ENCODE measurements around the gene NPAS3. TPM values are rescaled to one million over a fixed set of nuclear protein-coding genes. Genes with fewer than 3 reads are reported as not detected.

The NPAS3 gene
- total and polyA plus RNA-seq, 4 donors: 0.07 to 0.09 (median 0.08) TPM; not detected in 1

DNA sequence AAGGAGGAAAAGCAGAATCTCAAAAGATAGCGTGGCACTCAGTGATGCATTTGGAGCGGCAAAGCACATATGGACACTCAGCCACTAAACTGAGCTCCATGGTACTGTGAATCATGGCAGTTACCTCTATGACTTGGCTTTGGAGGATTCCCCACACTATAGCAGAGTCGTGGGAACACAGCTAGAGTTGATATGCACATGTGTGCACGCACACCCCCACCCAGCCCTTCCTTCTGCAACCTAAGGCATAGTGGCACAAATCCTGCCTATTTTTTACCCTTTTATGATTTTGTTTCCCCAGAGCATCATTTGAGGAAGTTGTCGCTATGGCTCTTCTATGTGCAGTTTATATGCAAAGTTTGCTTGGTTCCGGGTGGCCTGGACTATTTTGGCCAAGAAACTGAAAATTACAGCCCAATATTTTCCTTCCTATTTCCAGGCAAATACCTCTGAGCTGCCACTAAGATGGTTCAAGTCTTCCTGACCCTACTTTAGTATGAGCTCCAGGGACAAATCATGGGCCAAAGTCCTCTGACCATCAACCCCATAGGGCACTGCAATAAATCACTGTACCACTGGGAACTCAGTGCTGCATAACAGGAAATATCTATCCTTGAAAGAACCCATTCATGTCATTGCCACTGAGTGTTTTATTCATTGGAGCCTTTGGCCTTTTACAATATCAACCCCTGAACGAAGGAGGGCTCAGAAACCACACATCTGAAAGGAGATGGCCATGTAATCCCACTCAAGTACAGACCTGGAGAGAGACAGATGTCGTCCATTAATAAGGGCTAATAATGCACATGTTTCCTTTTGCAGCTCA lies 834.7 kb downstream of the NPAS3 start (continued):
- no peak for TF ChIP-seq SP1 (IDR thresholded peaks at IDR 0.05)
- TF ChIP-seq, protein P1, sequence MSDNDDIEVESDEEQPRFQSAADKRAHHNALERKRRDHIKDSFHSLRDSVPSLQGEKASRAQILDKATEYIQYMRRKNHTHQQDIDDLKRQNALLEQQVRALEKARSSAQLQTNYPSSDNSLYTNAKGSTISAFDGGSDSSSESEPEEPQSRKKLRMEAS (IDR thresholded peaks at IDR 0.05): no peak

GRCh38 chr14:33774161-33774560 lies 835.5 kb downstream of the NPAS3 start:
- DNase-seq (ENCODE audit: low spot score): no peak
- Histone ChIP-seq H3K27ac (ENCODE audit: low read depth in 1 of 2, low read length in 2 of 2) (no peak overlapping the region), H3K4me1 (ENCODE audit: control insufficient read depth in 4 of 4, insufficient read depth in 4 of 4, low read length in 3 of 4) (no peaks in the 10 kb centered on the region), H3K9ac (ENCODE audit: low read depth in 1 of 2, low read length in 2 of 2) (no peak overlapping the region), H3K27me3 (ENCODE audit: control insufficient read depth in 4 of 4, insufficient read depth in 4 of 4, low read length in 3 of 4) (no peaks in the 10 kb centered on the region), H3K9me3 (ENCODE audit: control insufficient read depth in 4 of 4, low read length in 3 of 4) (no peaks in the 10 kb centered on the region), H3K36me3 (ENCODE audit: control insufficient read depth in 4 of 4, insufficient read depth in 3 of 4, low read depth in 1 of 4, low read length in 3 of 4) (no peaks in the 10 kb centered on the region), H3K4me3 (ENCODE audit: low read depth in 1 of 3, low read length in 3 of 3) (no peak overlapping the region)
- TF ChIP-seq RXRA (IDR thresholded peaks at IDR 0.05) (no peak), GABPA (IDR thresholded peaks at IDR 0.05 in 1 of 2, conservative IDR thresholded peaks at IDR 0.05 in 1 of 2) (no peak), FOXA1 (IDR thresholded peaks at IDR 0.05) (no peak), SP1 (IDR thresholded peaks at IDR 0.05) (no peak), HNF4G (IDR thresholded peaks at IDR 0.05) (no peak), ZBTB33 (IDR thresholded peaks at IDR 0.05) (no peak), YY1 (IDR thresholded peaks at IDR 0.05) (no peak), HNF4A (conservative IDR thresholded peaks at IDR 0.05) (no peak), JUND (IDR thresholded peaks at IDR 0.05) (no peak), FOXA2 (IDR thresholded peaks at IDR 0.05) (no peak), NR2F2 (IDR thresholded peaks at IDR 0.05) (no peak)
- TF ChIP-seq, protein P1 (IDR thresholded peaks at IDR 0.05): no peak
- TF ChIP-seq, protein P2, sequence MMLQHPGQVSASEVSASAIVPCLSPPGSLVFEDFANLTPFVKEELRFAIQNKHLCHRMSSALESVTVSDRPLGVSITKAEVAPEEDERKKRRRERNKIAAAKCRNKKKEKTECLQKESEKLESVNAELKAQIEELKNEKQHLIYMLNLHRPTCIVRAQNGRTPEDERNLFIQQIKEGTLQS (IDR thresholded peaks at IDR 0.05): no peak
- TF ChIP-seq, protein P3, sequence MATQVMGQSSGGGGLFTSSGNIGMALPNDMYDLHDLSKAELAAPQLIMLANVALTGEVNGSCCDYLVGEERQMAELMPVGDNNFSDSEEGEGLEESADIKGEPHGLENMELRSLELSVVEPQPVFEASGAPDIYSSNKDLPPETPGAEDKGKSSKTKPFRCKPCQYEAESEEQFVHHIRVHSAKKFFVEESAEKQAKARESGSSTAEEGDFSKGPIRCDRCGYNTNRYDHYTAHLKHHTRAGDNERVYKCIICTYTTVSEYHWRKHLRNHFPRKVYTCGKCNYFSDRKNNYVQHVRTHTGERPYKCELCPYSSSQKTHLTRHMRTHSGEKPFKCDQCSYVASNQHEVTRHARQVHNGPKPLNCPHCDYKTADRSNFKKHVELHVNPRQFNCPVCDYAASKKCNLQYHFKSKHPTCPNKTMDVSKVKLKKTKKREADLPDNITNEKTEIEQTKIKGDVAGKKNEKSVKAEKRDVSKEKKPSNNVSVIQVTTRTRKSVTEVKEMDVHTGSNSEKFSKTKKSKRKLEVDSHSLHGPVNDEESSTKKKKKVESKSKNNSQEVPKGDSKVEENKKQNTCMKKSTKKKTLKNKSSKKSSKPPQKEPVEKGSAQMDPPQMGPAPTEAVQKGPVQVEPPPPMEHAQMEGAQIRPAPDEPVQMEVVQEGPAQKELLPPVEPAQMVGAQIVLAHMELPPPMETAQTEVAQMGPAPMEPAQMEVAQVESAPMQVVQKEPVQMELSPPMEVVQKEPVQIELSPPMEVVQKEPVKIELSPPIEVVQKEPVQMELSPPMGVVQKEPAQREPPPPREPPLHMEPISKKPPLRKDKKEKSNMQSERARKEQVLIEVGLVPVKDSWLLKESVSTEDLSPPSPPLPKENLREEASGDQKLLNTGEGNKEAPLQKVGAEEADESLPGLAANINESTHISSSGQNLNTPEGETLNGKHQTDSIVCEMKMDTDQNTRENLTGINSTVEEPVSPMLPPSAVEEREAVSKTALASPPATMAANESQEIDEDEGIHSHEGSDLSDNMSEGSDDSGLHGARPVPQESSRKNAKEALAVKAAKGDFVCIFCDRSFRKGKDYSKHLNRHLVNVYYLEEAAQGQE (IDR thresholded peaks at IDR 0.05): no peak
- TF ChIP-seq, protein P4, sequence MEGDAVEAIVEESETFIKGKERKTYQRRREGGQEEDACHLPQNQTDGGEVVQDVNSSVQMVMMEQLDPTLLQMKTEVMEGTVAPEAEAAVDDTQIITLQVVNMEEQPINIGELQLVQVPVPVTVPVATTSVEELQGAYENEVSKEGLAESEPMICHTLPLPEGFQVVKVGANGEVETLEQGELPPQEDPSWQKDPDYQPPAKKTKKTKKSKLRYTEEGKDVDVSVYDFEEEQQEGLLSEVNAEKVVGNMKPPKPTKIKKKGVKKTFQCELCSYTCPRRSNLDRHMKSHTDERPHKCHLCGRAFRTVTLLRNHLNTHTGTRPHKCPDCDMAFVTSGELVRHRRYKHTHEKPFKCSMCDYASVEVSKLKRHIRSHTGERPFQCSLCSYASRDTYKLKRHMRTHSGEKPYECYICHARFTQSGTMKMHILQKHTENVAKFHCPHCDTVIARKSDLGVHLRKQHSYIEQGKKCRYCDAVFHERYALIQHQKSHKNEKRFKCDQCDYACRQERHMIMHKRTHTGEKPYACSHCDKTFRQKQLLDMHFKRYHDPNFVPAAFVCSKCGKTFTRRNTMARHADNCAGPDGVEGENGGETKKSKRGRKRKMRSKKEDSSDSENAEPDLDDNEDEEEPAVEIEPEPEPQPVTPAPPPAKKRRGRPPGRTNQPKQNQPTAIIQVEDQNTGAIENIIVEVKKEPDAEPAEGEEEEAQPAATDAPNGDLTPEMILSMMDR (IDR thresholded peaks at IDR 0.05; ENCODE audit: low read depth, low read length, missing input control): no peak
- WGBS: 91% methylated on average over 11 of the region's 11 CpGs

Measured in liver (tissue), 9 donors.